Large intestine (tissue), 3 donors: ENCODE results near the gene RAI1. TPM values are rescaled to one million over a fixed set of nuclear protein-coding genes. Genes with fewer than 3 reads are reported as not detected.
A peak's percentile ranks its signal among the peaks of the same experiment; 100 is the strongest.
"Not testable (repeated sequence)": the region's sequence is repeated elsewhere in the genome, so short reads cannot be mapped to it uniquely, and the experiment has no call there.

Source experiments
- DNase-seq, 2 donors: peaks; one replicate each; pipeline versions ENCODE4 v3.0.0 to v3.0.0-alpha.2; 2013
- H3K27ac ChIP-seq: one replicate; pipeline ENCODE4 v1.5.1; 2013; ENCODE audit warnings: low read length
- H3K27me3 ChIP-seq: 2 replicates; pipeline ENCODE4 v1.6.1; 2013; ENCODE audit warnings: low read length; ENCODE audit not compliant: control insufficient read depth, insufficient read depth
- H3K36me3 ChIP-seq: 2 replicates; pipeline ENCODE4 v1.6.1; 2013; ENCODE audit warnings: low read length; ENCODE audit not compliant: control insufficient read depth, insufficient read depth
- H3K4me1 ChIP-seq: one replicate; pipeline ENCODE4 v1.6.1; 2013; ENCODE audit warnings: low read length; ENCODE audit not compliant: control insufficient read depth, insufficient read depth
- H3K4me3 ChIP-seq: one replicate; pipeline ENCODE4 v1.5.1; 2013; ENCODE audit warnings: low read length
- H3K9me3 ChIP-seq: one replicate; pipeline ENCODE4 v1.6.1; 2013; ENCODE audit warnings: mild to moderate bottlenecking, low read depth, low read length, moderate library complexity; ENCODE audit not compliant: control insufficient read depth
- WGBS: methylation state at CpG from one replicate; pipeline ENCODE4 v1.1.5; 2013; ENCODE audit warnings: low lambda C conversion rate; ENCODE audit not compliant: insufficient coverage; 5-methylcytosine and 5-hydroxymethylcytosine counted together
- polyA plus RNA-seq: library from polyadenylated mRNA; unstranded; fragments of 120-200 nt; gene quantifications from one replicate; pipeline ENCODE4 v1.2.1, GENCODE V29; 2013

The RAI1 gene
- polyA plus RNA-seq, 1 donor = 26.2 TPM

- H3K4me1 ChIP-seq = peaks cover 10% of the 10 kb centered on the region
- H3K36me3 ChIP-seq = no peaks in the 10 kb centered on the region
- no peak overlapping the region for H3K4me3 ChIP-seq
- H3K27me3 ChIP-seq = no peaks in the 10 kb centered on the region
- no peaks in the 10 kb centered on the region for H3K9me3 ChIP-seq
- no CpG with 5 or more reads among the region's 16 CpGs for WGBS
- peak in 1 of 2 donors; percentile 87 for DNase-seq
- no peak overlapping the region for H3K27ac ChIP-seq
Observed at GRCh38 chr17:17670701-17671305, 10.5 kb upstream of the RAI1 start.

DNA sequence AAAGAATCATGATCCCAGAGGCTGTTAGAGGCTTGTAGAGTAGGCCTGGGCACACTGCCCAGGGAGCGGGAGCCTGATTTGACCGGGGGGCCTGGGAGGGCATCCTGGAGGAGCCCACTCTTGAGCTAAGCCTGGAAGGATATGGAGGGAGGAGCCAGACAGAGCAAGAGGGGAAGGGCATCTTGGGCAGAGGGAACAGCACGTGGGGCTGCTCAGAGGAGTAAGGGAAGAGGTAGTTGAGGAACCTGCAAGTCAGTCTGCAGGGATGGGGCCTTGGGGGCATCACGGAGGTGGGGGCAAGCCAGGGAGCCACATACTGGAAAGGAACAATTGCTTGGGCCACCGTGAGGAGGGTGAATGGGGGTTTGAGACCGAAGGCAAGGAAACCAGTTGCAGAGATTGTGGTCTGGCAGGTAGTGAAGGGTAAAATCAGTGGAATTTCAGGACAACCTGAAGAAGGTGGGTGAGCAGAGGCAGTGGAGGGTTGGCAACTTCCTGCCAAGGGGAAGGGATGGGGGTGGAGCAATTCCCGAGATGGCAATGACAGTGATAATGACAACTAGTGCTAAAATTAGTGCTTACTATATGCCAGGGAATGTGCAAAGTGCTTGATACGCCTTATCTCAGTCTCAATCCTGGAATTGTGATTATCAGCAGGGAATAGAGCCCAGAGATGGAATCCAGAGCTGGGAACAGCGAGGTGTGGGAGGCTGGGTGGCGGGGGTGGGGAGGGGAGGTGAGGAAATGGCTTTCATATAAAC is 9.7 kb upstream of the RAI1 start:
- Histone ChIP-seq H3K4me3 (no peak overlapping the region), H3K9me3 (no peaks in the 10 kb centered on the region), H3K27ac (no peak overlapping the region), H3K4me1 (peaks cover 17% of the 10 kb centered on the region), H3K27me3 (no peaks in the 10 kb centered on the region), H3K36me3 (no peaks in the 10 kb centered on the region)
- DNase-seq = no peak
- WGBS = 100% methylated on average over 3 of the region's 10 CpGs

DNA sequence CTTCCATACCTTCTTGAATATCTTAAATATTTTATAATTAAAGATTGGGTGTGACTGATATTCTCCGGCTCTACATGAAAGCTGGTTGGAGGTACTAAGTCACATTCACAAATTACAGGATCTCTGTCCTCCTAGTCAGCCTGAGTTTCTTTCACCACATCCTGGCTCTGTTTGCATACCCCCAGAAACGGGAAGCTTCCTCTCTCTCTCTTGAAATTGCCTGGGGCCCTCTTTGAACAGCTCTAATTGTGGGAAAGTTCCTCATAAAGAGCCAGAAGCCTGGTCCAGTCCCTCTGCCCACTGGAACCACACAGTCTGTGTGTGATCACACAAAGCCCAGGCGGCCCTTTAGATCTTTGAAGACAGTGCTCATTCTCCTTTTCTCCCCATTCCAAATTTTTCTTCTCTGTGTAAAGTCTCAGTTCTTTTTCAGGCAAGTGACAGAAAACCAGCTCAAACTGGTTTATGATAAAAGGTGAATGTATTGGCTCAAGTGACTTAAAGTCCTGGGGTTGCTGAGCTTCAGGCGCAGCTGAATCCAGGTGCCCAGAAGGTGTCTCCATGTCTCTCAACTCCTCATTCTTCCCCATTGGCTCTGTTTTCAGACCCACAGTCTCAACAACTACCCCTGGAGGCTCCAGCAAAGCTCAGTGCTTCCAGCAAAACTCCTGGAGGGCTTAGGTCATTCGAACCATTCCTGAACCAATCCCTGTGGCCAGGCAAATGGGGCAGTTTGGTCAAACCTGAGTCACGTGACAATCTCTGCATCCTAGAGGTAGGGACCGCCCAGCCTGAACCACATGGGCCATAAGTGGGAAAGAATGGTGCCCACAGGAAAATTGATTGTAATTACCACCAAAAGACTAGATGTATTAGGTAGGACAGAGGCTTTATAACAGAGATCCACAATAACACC is 8.5 kb upstream of the RAI1 start:
- Histone ChIP-seq H3K27ac (no peak overlapping the region), H3K36me3 (no peaks in the 10 kb centered on the region), H3K4me3 (no peak overlapping the region), H3K9me3 (no peaks in the 10 kb centered on the region), H3K4me1 (peaks cover 19% of the 10 kb centered on the region), H3K27me3 (no peaks in the 10 kb centered on the region)
- WGBS = no CpG with 5 or more reads among the region's 7 CpGs
- DNase-seq = no peak

GRCh38 chr17:17675416-17675815 is 5.8 kb upstream of the RAI1 start:
- H3K4me3 ChIP-seq = no peak overlapping the region
- no peaks in the 10 kb centered on the region for H3K9me3 ChIP-seq
- H3K4me1 ChIP-seq = peaks cover 18% of the 10 kb centered on the region
- no peak overlapping the region for H3K27ac ChIP-seq
- no CpG with 5 or more reads among the region's 6 CpGs for WGBS
- no peak for DNase-seq
- no peaks in the 10 kb centered on the region for H3K36me3 ChIP-seq
- no peaks in the 10 kb centered on the region for H3K27me3 ChIP-seq

DNA sequence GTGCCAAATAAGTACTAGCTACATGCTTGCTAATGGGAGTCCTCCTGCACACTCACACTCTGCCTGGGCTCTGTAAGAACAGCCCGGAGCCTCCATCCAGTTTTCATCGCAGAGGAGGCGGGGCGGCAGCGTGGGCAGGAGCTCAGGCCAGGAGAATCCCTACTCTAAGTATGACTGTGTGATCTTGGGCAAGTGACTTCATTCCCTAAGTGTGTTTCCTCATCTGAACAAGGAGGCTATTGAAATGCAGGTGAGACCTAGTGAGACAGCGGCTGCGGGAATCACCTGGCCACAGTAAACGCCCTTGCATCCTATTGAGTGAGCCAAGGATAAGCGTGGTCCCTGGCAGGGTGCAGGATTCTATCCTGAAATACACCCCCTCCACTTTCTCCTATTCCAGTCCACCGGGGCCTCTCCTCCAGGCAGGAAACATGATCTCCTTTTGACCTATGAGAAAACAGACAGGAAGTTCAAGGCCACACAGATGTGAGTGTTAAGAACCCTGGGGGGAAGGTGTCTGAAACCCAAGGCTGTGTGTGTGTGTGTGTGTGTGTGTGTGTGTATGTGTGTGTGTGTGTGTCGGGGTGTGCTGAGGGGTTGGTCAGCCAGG is 5.2 kb upstream of the RAI1 start:
- WGBS = no CpG with 5 or more reads among the region's 11 CpGs
- H3K27me3 ChIP-seq = no peaks in the 10 kb centered on the region
- DNase-seq = peak in 1 of 2 donors; percentile 68
- H3K4me1 ChIP-seq = peaks cover 16% of the 10 kb centered on the region
- no peaks in the 10 kb centered on the region for H3K9me3 ChIP-seq
- no peaks in the 10 kb centered on the region for H3K36me3 ChIP-seq
- H3K27ac ChIP-seq = no peak overlapping the region
- H3K4me3 ChIP-seq = no peak overlapping the region

- peaks cover 13% of the 10 kb centered on the region for H3K4me1 ChIP-seq
- H3K27ac ChIP-seq = no peak overlapping the region
- H3K4me3 ChIP-seq = no peak overlapping the region
- no peaks in the 10 kb centered on the region for H3K36me3 ChIP-seq
- peak in 1 of 2 donors; percentile 60 for DNase-seq
- H3K9me3 ChIP-seq = no peaks in the 10 kb centered on the region
- H3K27me3 ChIP-seq = no peaks in the 10 kb centered on the region
- WGBS = no CpG with 5 or more reads among the region's 6 CpGs
Observed at GRCh38 chr17:17676752-17677151, 4.5 kb upstream of the RAI1 start.

GRCh38 chr17:17677299-17678040 is 3.8 kb upstream of the RAI1 start:
- H3K4me1 ChIP-seq = peaks cover 13% of the 10 kb centered on the region

GRCh38 chr17:17678063-17678699 is 3.1 kb upstream of the RAI1 start:
- H3K27me3 ChIP-seq, H3K27ac ChIP-seq, H3K4me3 ChIP-seq, H3K9me3 ChIP-seq, H3K36me3 ChIP-seq, DNase-seq: not testable (repeated sequence)
- peaks cover 14% of the 10 kb centered on the region for H3K4me1 ChIP-seq
- 89% methylated on average over 3 of the region's 5 CpGs for WGBS

More at GRCh38 chr17:17677299-17678040, 3.8 kb upstream of the RAI1 start:
- Histone ChIP-seq H3K9me3 (no peaks in the 10 kb centered on the region), H3K27me3 (no peaks in the 10 kb centered on the region), H3K4me3 (no peak overlapping the region), H3K27ac (no peak overlapping the region), H3K36me3 (no peaks in the 10 kb centered on the region)
- DNase-seq = no peak
- WGBS = no CpG with 5 or more reads among the region's 2 CpGs

DNA sequence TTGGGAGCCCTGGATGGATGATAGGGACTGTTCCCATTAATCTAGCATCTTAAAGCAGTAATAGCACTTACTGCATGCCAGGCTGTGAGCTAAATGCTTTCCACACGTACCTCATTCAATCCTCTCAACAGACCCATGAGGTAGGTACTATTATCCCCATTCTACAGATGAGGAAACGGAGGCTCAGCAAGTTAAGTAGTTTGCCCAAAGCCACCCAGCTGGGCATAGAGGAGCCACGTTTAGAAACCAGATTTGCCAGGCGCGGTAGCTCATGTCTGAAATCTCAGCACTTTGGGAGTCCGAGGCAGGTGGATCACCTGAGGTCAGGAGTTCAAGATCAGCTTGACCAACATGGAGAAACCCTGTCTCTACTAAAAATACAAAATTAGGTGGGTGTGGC is 2.0 kb upstream of the RAI1 start:
- Histone ChIP-seq H3K36me3 (peaks cover 4% of the 10 kb centered on the region), H3K9me3 (no peaks in the 10 kb centered on the region), H3K4me3 (no peak overlapping the region), H3K27me3 (no peaks in the 10 kb centered on the region), H3K27ac (no peak overlapping the region), H3K4me1 (peaks cover 23% of the 10 kb centered on the region)
- no CpG with 5 or more reads among the region's 6 CpGs for WGBS
- no peak for DNase-seq
